NCI-H2107 treated with DMSO at 0.1 percent for 48 hours (cell line): Measurements from ENCODE around the gene ARID3A.

ENCODE experiments used
- DNase-seq: peaks from one replicate; lab custom pipeline; 2025; ENCODE audit not compliant: unreplicated experiment; lab: John Stamatoyannopoulos, UW

ARID3A gene

GRCh38 chr19:911197-912033, 14.4 kb upstream of the ARID3A start:
- no peak for DNase-seq

- DNase-seq: no peak
Measured at GRCh38 chr19:912181-913079, 13.4 kb upstream of the ARID3A start.

- DNase-seq: no peak
Measured at GRCh38 chr19:913080-913748, 12.6 kb upstream of the ARID3A start, which contains the start of gene R3HDM4. Gene R3HDM4, minus strand, starts transcription at chr19:913219. Its CDS starts 62 bp downstream, at chr19:913157.

GRCh38 chr19:916645-917322, 9.1 kb upstream of the ARID3A start:
- DNase-seq: no peak

- DNase-seq: no peak
Measured at GRCh38 chr19:917323-918151, 8.3 kb upstream of the ARID3A start, which contains the start of gene KISS1R. Gene KISS1R, plus strand, starts transcription at chr19:917333. Its CDS starts 170 bp downstream, at chr19:917503.

- DNase-seq: no peak
Measured at GRCh38 chr19:918152-918437, 7.7 kb upstream of the ARID3A start.

GRCh38 chr19:918481-919198, 7.2 kb upstream of the ARID3A start:
- no peak for DNase-seq

- no peak for DNase-seq
Measured at GRCh38 chr19:919199-920050, 6.4 kb upstream of the ARID3A start.

GRCh38 chr19:920051-920864, 5.6 kb upstream of the ARID3A start:
- peak; percentile 60 for DNase-seq

- DNase-seq: no peak
Measured at GRCh38 chr19:924553-925086, 1.2 kb upstream of the ARID3A start.

- no peak for DNase-seq
Measured at GRCh38 chr19:925087-925525, 729 bp upstream of the ARID3A start.

GRCh38 chr19:926323-926588, 421 bp downstream of the ARID3A start:
- no peak for DNase-seq

GRCh38 chr19:926589-927350, 935 bp downstream of the ARID3A start:
- DNase-seq: no peak

GRCh38 chr19:927351-927779, 1.5 kb downstream of the ARID3A start:
- DNase-seq: no peak

GRCh38 chr19:927780-928401, 2.1 kb downstream of the ARID3A start:
- DNase-seq: no peak

- no peak for DNase-seq
Measured at GRCh38 chr19:928471-929202, 2.8 kb downstream of the ARID3A start.
